GM23338 (cell line): ENCODE measurements around the gene MADCAM1.

Experiments
- CTCF ChIP-seq, 2 experiments: fragments of 200-600 bp in 1 of 2; sonication (generic) in 1 of 2; conservative IDR thresholded peaks; 2 replicates each; pipeline versions ENCODE4 v1.5.1 to v1.6.1; 2016 to 2017; ENCODE audit warnings: antibody characterized with exemption in 2 of 2, low read depth in 2 of 2, mild to moderate bottlenecking in 2 of 2, moderate library complexity in 1 of 2
- EZH2 ChIP-seq: fragments of 200-600 bp; sonication (generic); IDR thresholded peaks from one replicate; pipeline ENCODE4 v1.8.0; 2017; ENCODE audit warnings: antibody characterized with exemption, mild to moderate bottlenecking, low read depth; ENCODE audit not compliant: unreplicated experiment
- POLR2AphosphoS5 ChIP-seq: IDR thresholded peaks from 2 replicates; pipeline ENCODE4 v1.6.1; 2016; ENCODE audit warnings: antibody characterized with exemption, low read depth

DNA sequence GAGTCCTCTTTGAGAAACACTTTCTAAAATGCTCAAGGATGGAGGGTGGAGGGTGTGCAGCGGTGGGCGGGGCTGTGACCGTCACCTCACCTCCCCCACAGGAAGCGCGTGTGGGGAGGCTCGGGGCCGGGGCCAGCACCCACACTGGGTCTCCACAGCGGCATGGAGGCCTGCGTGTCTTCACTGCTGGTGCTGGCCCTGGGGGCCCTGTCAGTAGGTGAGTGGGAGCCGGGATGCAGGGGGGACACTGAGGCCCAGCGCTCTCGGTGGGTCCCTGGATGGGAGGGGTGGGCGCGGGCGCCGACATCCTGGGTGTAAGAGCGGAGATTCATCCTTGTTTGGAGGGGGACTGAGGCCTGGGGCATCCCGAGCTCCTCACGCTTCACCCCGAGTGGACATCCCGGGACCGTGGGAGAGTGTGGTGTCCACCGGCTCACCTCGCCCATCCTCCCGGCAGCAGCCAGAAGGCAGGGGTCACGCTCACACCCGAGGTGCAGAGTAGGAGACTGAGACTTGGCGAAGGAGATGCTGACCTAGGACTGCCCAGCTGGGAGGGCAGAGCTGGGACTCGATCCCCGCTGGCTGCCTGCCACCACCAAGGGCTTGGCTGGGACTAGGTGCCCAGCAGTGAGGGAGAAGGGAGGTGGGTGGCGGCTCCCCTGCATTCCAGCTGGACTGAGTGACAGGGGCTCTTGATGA is 47.8 kb downstream of the MADCAM1 start, which contains the start of gene GZMM:
- TF ChIP-seq POLR2AphosphoS5 (0 out of 2 replicates have a peak, but pooled peaks have one; percentile 9), CTCF (conservative IDR thresholded peaks at IDR 0.05; ENCODE audit: low read depth in 2 of 2) (no peak), EZH2 (no peak)
